ENCODE results near the gene DEFB125.

- TF ChIP-seq CTCF (IDR thresholded peaks at IDR 0.05) (no peak), POLR2A (IDR thresholded peaks at IDR 0.05) (no peak)
Observed at GRCh38 chr20:87401-87800, at the start of gene DEFB125.

Measured in testis (tissue), 2 donors.